Activated T-helper 1 cell treated with anti-CD3 and anti-CD28 coated beads, Interleukin-2, amount 50 U/mL, for 16 hours (primary cell): ENCODE results near the gene ELMOD3.
"Not testable (repeated sequence)": the region's sequence is repeated elsewhere in the genome, so short reads cannot be mapped to it uniquely, and the experiment has no call there.

Source experiments
- DNase-seq, 2 donors: peaks; one replicate each; pipeline ENCODE4 v3.0.0-alpha.2; 2020; ENCODE audit warnings: low read depth in 1 of 2, low spot score in 1 of 2

ELMOD3 gene

DNA sequence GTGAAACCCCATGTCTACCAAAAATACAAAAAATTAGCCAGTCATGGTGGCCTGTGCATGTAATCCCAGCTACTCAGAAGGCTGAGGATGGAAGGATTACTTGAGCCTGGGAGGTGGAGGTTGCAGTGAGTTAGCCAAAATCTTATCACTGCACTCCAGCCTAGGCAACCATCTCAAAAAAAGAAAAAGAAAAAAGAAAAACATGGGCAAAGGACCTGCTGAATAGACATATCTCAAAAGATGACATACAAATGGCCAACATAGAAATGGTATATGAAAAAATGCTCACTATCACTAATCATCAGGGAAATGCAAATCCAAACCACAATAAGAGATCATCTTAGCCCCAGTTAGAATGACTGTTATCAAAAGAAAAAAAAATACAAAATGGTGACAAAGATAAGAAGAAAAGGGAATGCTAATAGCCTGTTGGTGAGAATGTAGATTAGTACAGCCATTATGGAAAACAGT, 25.4 kb upstream of the ELMOD3 start:
- DNase-seq = no peak

DNA sequence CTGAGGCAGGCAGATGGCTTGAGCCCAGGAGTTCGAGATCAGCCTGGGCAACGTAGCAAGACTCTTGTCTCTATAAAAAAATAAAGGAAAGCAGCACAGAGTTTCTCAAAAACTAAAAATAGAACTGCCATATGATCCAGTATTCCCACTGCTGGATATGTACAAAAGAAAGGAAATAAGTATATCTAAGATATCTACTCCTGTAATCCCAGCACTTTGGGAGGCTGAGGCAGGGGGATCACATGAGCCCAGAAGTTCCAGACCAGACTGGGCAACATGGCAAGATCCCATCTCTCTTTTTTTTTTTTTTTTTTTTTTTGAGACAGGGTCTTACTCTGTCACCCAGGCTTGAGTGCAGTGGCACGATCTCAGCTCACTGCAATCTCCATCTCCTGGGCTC, 24.9 kb upstream of the ELMOD3 start:
- not testable (repeated sequence) for DNase-seq

DNA sequence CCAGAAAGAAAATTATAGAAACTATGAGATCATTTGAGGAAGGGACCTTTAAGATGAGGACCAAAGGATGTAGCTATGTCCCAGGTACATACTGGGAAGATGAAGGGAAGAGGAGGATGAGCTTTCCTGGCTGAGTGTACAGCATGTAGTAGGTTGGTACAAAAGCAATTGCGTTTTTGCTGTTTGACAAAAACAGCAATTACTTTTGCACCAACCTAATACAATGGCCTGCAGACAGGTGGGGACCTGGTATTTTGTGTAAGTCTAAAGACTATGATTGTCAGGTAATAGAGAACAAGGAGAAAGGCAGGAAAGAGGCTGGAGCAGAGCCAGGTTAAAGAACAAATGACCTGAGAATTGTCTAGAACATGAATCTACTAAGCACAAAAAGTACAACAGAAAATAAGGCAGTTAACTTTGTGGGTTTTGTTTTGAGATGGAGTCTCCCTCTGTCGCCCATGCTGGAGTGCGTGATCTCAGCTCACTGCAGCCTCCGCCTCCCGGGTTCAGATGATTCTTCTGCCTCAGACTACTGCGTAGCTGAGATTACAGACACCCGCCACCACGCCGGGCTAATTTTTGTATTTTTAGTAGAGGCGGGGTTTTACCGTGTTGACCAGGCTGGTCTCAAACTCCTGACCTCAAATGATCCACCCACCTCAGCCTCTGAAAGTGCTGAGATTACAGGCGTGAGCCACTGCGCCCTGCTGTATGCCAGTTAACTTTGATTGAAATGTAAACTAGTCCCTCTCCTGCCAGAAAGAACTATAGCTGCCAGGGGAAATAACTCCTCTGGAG, 23.5 kb upstream of the ELMOD3 start:
- DNase-seq = no peak

DNA sequence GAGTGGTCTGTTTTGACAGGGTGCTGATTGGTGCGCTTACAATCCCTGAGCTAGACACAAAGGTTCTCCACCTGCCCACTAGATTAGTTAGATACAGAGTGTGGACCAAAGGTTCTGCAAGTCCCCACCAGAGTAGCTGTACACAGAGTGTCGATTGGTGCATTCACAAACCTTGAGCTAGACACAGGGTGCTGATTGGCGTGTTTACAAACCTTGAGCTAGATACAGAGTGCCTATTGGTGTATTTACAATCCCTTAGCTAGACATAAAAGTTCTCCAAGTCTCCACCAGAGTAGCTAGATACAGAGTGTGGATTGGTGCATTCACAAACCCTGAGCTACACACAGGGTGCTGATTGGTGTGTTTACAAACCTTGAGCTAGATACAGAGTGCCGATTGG, 20.7 kb upstream of the ELMOD3 start:
- not testable (repeated sequence) for DNase-seq

DNA sequence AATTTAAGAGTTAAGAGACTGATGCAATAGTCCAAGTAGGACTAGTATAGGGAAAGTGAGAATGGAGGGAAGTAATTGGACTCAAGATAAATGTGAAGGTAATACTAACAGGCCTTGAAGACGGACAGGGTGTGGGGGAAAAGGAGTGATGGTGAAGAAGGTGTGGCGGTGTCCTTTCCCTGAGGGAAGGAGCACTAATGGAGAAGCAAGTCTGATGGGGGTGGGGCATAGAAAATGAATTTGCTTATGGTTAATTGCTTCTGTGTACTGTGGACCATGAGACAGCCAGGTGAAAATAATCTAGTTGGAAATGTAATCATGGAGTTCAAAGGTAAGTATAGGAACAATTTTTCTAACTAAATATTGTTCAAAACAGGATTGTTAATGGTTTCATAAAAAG, 19.6 kb upstream of the ELMOD3 start:
- no peak for DNase-seq

DNA sequence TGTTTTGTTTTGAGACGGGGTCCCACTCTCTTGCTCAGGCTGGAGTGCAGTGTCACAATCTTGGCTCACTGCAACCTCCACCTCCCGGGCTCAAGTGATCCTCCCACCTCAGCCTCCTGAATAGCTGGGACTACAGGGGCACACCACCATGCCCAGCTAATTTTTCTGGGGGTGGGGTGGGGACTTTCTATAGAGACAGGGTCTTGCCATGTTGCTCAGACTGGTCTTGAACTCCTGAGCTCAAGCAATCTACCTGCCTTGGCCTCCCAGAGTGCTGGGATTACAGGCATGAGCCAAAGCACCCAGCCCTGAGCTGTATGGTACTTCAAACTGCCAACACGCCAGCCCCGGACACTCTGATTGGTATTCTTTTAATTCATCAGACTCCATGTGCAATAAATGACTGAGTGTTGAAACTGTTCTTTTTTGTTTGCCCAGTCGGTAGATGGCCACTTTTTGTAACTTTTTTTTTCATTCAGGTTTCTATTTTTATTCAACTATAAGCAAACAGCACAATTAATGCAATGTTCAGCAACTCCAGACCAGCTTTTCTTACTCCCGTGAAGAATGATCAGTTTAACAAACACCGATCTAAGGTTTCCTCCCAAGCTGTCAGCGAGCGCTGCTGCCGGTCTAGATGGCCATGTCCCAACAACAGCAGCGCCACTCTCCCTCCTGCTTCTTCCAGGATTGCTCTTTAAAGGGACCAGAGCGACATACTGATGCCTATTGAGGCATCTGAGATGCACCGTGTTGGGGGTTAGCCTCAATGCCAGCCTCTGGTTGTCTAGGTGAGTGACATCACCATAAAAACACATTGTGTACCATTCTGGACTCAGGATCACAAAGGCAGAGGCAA, 14.3 kb upstream of the ELMOD3 start:
- no peak for DNase-seq

DNA sequence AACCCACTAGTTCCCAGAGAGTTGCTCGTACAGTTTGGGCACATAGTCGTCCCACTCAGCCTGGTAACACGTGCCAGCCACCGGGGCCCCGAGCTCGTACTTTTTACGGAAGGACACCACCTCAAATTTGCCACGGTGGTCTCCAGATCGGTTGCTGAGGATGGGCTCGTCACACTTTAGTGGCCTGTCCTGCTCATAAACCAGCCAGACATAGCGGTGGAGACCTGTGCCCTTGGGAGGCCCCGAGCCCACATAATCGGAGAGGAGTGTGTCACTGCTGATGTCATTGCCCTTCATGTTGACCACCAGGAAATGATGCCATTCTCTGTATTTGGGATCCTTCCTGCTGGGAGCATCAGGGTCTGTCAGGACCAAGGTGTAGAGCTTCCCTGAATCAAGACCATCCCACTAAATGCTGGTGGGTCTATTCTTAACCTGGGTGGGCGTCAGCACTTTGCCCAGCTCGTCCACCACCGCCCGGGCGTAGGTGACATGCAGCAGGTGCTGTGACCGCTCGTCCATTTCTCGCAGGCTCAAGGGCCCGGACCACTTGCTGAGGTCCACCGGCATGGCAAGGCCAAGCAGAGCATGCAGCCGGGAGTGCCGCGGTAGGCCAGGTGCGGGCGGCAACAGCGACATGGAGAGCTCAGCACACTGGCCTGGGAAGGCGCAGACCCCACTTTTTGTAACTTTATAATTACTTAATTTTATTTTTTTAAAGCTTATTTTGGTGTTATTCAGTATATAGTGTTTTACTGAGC, 13.1 kb upstream of the ELMOD3 start:
- no peak for DNase-seq

DNA sequence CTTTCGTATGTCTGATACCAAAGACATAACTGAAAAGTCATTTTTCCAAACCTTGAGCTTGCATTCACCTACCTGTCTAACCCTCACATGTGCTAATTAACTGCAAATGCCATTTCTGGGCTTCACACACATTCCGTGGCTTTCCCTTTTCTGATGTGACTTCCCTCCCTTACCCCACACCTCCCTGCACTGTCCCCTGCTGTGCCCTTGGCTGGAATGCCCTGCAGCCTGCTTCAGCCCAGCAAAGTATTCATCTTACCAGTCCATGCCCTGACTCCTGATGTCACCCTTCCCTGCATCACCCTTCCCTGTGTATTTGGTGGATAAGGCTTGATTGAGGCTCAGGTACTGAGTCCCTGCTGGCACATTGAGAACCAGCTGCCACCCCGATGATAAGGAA, 12.4 kb upstream of the ELMOD3 start:
- no peak for DNase-seq

DNA sequence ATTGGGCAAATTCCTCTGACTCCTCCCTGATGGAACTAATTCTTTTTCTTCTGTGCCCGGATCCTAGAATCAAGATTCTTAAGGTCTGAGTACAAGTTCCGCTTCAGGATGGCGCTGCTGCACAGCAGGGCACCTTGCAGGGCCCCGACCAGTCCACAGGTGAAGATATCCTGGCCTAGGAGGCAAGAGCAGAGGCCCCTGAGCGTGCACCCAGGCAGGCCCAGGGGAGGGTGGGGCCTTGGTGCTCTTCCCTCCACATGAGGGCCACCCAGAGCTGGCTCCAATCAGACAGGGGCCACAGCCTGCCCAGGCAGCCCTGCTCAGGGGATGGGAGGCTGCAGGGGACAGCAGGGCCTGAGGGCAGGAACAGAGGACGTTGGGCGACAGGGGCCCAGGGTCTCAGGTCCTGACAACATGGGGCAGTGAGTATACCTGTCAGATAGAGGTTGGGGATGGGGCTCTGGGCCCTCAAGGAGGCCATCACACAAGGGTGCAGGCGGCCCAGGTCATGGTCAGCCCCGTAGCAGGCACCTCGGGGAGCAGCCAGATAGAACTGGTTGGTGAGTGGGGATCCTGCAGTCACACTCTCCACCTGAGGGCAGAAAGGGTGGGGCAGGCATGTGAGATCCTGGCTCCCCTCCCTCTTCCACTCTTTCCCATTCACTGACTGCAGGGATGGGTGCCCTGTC, 11.2 kb upstream of the ELMOD3 start:
- not testable (repeated sequence) for DNase-seq

DNA sequence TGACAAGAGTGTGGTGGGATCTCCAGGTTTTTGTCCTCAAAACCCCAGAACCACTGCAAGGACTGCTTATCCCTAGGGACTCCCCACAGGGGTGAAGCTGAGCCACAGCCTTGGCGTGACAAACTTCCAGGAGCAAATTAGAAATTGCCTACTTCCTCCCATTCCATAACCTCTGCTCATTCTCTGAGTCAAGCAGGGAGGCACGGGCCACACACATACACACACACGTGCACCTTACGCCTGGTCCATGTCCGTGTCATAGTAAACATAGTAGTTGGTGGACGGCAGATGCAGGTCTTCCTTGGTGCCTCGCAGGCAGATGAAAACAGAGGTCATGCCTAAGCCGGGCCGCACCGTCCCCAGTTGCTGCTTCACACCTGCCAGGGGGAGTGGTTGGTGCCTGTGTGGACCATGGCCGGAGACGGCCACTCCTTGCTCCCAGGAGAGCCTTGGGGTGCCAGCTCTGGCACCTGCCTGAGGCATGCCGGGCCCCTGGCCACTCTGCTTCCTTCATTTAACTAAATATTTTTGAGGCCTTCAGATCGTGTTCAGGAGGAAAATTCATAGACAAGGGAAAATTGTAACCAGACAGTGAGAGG, 10.1 kb upstream of the ELMOD3 start:
- DNase-seq = no peak

DNA sequence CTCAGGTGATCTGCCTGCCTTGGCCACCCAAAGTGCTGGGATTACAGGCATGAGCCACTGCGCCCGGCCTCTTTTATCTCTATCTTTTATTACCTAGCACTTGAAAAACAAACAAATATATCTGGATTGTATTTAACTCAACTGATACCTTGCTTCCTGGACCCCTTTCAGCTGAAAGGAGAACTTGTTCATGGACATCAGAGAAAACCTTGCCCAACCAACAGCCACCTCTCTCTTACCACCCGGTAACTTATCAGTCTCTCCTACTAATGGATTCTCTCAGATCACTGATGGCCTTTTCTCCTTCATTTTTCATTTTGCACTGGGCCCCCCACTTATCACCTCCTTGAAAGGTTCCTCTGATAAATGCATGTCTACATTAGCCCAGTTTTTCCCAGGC, 7.0 kb upstream of the ELMOD3 start:
- no peak for DNase-seq

DNA sequence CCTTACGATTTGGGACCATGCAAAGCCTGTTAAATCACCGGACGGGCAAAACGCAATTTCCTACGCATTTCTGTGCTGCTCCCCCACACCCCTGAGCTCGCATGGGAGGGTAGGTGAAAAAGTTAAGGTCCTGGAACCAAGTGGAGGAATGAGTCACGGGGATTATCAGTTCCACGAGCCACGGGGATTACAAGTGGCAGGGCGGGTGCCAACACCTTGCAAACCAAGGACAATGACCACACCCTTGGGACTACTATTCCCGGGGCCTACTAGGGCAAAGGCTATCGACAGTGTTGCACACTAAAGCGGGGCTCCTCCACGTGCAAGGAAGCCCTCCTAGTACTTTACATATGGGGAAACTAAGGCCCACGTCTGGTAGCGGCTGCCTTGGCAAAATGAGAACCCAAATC, 688 bp upstream of the ELMOD3 start:
- DNase-seq = no peak

DNA sequence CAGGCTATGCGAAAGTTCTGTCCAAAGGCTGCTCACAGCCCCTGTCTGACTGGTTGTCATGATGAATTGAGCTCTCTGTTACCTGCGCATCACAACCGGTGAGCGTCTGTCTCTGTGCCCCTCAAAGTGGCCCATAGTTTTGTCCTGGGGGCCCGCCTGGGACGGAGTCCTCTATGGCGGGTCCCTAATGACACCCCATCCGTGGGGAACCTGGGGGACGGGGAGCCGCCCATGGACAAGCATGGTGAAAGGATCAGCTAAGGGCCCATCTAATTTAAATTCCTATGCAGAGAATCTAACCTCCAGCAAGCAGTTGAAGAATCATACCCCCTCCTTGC, 473 bp downstream of the ELMOD3 start:
- DNase-seq = no peak

DNA sequence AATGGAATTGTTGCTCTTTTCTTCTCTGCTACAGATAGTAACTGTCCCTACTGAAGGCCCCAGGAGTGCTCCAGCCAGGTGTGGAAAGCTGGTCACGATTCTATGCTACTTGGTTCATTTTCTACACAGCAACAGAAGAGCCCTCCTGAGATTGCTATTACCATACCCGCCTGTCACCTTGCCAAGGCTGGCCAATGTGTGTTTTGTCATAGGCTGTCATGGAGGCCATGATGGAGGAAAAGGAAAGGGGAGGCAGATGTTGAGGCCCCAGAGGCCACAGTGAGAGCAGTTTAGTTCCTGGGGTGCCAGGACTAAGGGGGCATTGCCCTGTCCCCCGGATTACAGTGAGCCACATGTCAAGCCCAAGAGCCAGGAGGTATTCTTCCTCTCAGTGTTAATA, 952 bp downstream of the ELMOD3 start:
- DNase-seq = no peak

DNA sequence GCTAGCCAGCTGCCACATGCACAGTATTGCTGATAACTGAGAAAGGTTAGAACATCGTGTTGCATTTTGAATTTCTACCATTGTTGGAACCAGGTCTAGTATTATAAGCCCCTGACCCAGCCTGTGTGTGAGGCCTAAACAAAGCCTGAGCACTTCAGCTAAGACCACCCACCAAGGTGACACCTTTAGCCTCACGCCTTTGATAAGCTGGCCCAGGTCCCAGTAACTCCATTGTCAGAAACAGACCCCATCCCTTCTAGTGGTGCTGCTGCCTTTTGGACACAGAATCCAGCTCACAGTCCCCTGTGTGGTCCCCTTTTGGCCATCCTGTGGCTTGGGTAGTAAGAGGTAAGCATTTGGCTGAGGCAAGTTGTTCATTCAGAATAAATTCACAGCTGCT, 1.6 kb downstream of the ELMOD3 start:
- DNase-seq = no peak

DNA sequence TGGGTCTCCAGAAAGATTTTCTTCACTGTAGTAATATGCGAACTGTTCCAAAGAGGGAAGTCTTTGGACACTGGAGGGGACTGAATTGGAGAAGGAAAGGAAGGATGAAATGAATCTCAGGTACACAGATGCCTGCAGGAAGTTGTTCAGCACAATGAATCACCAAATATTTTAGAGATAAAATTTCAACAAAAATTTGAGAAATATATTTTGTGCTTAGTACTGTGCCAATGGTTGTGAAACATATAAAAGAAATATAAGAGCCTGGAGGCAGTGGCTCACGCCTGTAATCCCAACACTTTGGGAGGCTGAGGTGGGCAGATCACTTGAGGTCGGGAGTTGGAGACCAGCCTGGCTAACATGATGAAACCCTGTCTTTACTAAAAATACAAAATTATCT, 3.2 kb downstream of the ELMOD3 start:
- DNase-seq = no peak

DNA sequence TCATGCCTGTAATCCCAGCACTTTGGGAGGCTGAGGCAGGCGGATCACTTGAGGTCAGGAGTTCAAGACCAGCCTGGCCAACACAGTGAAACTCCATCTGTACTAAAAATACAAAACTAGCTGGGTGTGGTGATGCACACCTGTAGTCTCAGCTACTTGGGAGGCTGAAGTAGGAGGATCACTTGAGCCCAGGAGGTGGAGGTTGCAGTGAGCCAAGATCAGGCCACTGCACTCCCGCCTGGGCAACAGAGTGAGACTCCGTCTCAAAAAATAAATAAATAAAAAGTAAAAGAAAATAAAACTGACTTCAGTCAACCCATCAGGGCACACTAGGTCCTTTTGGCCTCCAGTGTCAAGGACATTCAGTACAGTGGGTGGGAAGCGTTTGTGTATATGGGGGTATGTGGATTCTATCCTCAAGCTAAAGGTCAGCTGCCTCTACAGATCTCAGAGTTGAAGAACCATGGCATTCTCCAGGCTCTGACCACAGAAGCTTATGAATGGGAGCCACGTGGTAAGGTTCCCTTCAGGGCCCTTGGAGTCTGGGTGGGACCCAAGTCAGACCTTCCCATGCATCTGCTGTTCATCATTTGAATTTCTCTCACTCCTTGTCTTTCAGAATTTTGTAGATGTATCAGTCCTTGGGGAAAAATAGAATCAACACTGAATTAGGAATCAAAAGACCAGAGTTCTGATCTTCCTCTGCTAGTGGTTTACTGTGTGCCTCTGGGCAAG, 8.3 kb downstream of the ELMOD3 start:
- not testable (repeated sequence) for DNase-seq

DNA sequence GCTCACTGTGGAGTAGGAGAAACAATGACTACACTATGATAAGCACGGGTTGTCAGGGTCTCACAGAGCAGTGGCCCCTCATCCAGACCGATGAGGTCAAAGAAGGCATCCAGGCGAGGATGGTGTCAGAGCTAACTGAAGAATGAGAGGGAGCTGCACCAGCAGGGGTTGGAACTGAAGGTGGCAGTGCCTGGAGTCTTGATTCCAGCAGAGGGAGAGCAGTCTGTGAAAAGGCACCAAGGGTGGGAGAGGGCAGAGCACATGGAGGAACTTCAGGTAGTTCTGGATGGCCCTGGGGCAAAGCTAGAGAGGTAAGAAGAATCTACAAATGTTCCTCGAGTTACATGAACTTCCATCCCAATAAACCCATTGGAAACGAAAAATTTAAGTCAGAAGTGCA, 12.6 kb downstream of the ELMOD3 start:
- no peak for DNase-seq

DNA sequence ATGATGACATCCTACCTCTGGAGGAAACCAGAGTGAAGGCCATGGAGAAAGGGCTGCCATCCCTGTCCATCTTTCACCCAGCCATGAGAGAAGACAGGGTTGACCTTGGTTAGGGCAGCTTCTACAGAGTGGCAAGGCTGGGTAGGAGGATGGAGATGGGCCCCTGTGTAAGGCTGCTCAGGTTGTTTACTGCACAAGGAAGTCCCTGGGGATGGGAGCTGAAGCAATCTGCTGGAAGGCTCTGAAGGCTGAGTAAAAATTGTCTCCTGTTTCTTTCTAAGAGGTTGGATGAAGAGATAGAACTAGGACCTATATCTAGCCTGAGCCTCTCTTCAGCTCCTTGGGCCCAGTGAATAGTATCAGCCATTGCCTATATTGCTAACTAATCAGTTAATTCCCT, 14.4 kb downstream of the ELMOD3 start:
- DNase-seq = no peak

DNA sequence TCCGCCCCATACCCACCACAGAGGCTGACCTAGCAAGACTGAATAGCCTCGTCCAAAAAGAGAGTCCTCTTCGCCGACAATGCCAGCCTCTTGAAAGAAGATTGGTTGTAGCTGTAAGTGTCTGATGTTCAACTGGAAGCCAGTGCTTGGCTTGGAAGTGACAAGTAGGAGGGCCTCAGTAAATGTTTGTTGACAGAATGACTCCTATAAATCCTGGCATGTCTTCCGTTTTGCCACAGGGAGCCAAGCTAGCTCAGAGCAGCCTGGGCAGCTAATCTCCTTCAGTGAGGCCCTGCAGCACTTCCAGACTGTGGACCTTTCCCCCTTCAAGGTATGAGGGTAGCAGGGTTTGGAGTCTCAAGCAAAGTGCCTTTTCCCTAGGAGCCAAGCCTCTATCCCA, 14.9 kb downstream of the ELMOD3 start:
- no peak for DNase-seq
